Measurements from ENCODE around the gene FGFR4.
A peak's percentile ranks its signal among the peaks of the same experiment; 100 is the strongest.

Gene FGFR4

GRCh38 chr5:177100714-177101121 is 14.0 kb downstream of the FGFR4 start:
- no peak for DNase-seq (ENCODE audit: low read depth in 1 of 2, low spot score in 1 of 2)

- no peak for DNase-seq (ENCODE audit: low read depth in 1 of 2, low spot score in 1 of 2)
Observed at GRCh38 chr5:177103523-177104253, 17.0 kb downstream of the FGFR4 start.

- DNase-seq (ENCODE audit: low read depth in 1 of 2, low spot score in 1 of 2), result no peak
Observed at GRCh38 chr5:177105691-177106476, 19.2 kb downstream of the FGFR4 start.

GRCh38 chr5:177107159-177107558 is 20.4 kb downstream of the FGFR4 start:
- DNase-seq (ENCODE audit: low read depth in 1 of 2, low spot score in 1 of 2), result no peak

GRCh38 chr5:177109810-177110209 is 23.1 kb downstream of the FGFR4 start:
- DNase-seq (ENCODE audit: low read depth in 1 of 2, low spot score in 1 of 2), result no peak

- peak in 1 of 2 donors; percentile 52 for DNase-seq (ENCODE audit: low read depth in 1 of 2, low spot score in 1 of 2)
Observed at GRCh38 chr5:177111720-177112394, 25.1 kb downstream of the FGFR4 start.

- no peak for DNase-seq (ENCODE audit: low read depth in 1 of 2, low spot score in 1 of 2)
Observed at GRCh38 chr5:177112589-177113220, 26.0 kb downstream of the FGFR4 start.

- peak; percentile 58 to 68 for DNase-seq (ENCODE audit: low read depth in 1 of 2, low spot score in 1 of 2)
Observed at GRCh38 chr5:177113566-177114424, 27.1 kb downstream of the FGFR4 start.

- DNase-seq (ENCODE audit: low read depth in 1 of 2, low spot score in 1 of 2), result peak; percentile 62 to 71
Observed at GRCh38 chr5:177116631-177117373, 30.1 kb downstream of the FGFR4 start.

GRCh38 chr5:177117441-177118045 is 30.8 kb downstream of the FGFR4 start:
- DNase-seq (ENCODE audit: low read depth in 1 of 2, low spot score in 1 of 2), result no peak

- DNase-seq (ENCODE audit: low read depth in 1 of 2, low spot score in 1 of 2), result no peak
Observed at GRCh38 chr5:177122566-177122965, 35.9 kb downstream of the FGFR4 start.

- no peak for DNase-seq (ENCODE audit: low read depth in 1 of 2, low spot score in 1 of 2)
Observed at GRCh38 chr5:177123789-177124485, 37.2 kb downstream of the FGFR4 start.

GRCh38 chr5:177124486-177124991 is 37.8 kb downstream of the FGFR4 start:
- DNase-seq (ENCODE audit: low read depth in 1 of 2, low spot score in 1 of 2), result no peak

GRCh38 chr5:177126771-177127170 is 40.1 kb downstream of the FGFR4 start:
- no peak for DNase-seq (ENCODE audit: low read depth in 1 of 2, low spot score in 1 of 2)

- DNase-seq (ENCODE audit: low read depth in 1 of 2, low spot score in 1 of 2), result no peak
Observed at GRCh38 chr5:177128551-177128981, 41.9 kb downstream of the FGFR4 start.

- DNase-seq (ENCODE audit: low read depth in 1 of 2, low spot score in 1 of 2), result no peak
Observed at GRCh38 chr5:177130211-177131018, 43.7 kb downstream of the FGFR4 start.

GRCh38 chr5:177131019-177131320 is 44.3 kb downstream of the FGFR4 start:
- no peak for DNase-seq (ENCODE audit: low read depth in 1 of 2, low spot score in 1 of 2)
